Measurements from ENCODE around the gene CRTC1. TPM values are rescaled to one million over a fixed set of nuclear protein-coding genes. Genes with fewer than 3 reads are reported as not detected.
A peak's percentile ranks its signal among the peaks of the same experiment; 100 is the strongest.

CRTC1 gene
- total and polyA plus RNA-seq, 2 experiments from 2014 or later, result 2.5 to 4.8 TPM

- no peak for DNase-seq (ENCODE audit: low spot score)
- no peaks in the 10 kb centered on the region for H4K20me1 ChIP-seq (ENCODE audit: insufficient read depth, poor library complexity, severe bottlenecking)
- peak overlapping the region; percentile 7 for H3K4me2 ChIP-seq
- TF ChIP-seq EZH2phosphoT487 (IDR thresholded peaks at IDR 0.05; ENCODE audit: low read depth, severe bottlenecking, unreplicated experiment) (no peak), EZH2 (IDR thresholded peaks at IDR 0.05; ENCODE audit: borderline replicate concordance) (no peak), CTCF (IDR thresholded peaks at IDR 0.05; ENCODE audit: poor library complexity) (no peak)
- peaks cover 28% of the 10 kb centered on the region for H3K4me1 ChIP-seq (ENCODE audit: insufficient read depth)
- no peak overlapping the region for H2AFZ ChIP-seq
- 77% methylated on average over 13 of the region's 13 CpGs for WGBS (ENCODE audit: low lambda C conversion rate, missing lambda C conversion rate)
- no peaks in the 10 kb centered on the region for H3K79me2 ChIP-seq
- H3K27me3 ChIP-seq, result no peaks in the 10 kb centered on the region
- peak overlapping the region; percentile 73 for H3K27ac ChIP-seq
- H3K36me3 ChIP-seq (replicated peaks; ENCODE audit: insufficient read depth, low read depth), result no peaks in the 10 kb centered on the region
- no peaks in the 10 kb centered on the region for H3K9me3 ChIP-seq (ENCODE audit: low read depth)
- no peaks in the 10 kb centered on the region for H3K9me2 ChIP-seq (replicated peaks; ENCODE audit: insufficient read depth)
- H3K4me3 ChIP-seq, result no peak overlapping the region
Observed at GRCh38 chr19:18670312-18670711, 13.2 kb upstream of the CRTC1 start.

GRCh38 chr19:18671303-18672043 lies 12.0 kb upstream of the CRTC1 start:
- H2AFZ ChIP-seq, result no peak overlapping the region
- TF ChIP-seq EZH2 (IDR thresholded peaks at IDR 0.05; ENCODE audit: borderline replicate concordance) (no peak), EZH2phosphoT487 (IDR thresholded peaks at IDR 0.05; ENCODE audit: low read depth, severe bottlenecking, unreplicated experiment) (no peak), CTCF (IDR thresholded peaks at IDR 0.05; ENCODE audit: poor library complexity) (no peak)
- peak overlapping the region; percentile 7 for H3K4me2 ChIP-seq
- no peaks in the 10 kb centered on the region for H3K9me2 ChIP-seq (replicated peaks; ENCODE audit: insufficient read depth)
- no peaks in the 10 kb centered on the region for H3K79me2 ChIP-seq
- no peaks in the 10 kb centered on the region for H3K9me3 ChIP-seq (ENCODE audit: low read depth)
- H3K27me3 ChIP-seq, result no peaks in the 10 kb centered on the region
- peaks cover 28% of the 10 kb centered on the region for H3K4me1 ChIP-seq (ENCODE audit: insufficient read depth)
- H3K4me3 ChIP-seq, result no peak overlapping the region
- 72% methylated on average over 32 of the region's 35 CpGs for WGBS (ENCODE audit: low lambda C conversion rate, missing lambda C conversion rate)
- peak; percentile 42 for DNase-seq (ENCODE audit: low spot score)
- no peaks in the 10 kb centered on the region for H4K20me1 ChIP-seq (ENCODE audit: insufficient read depth, poor library complexity, severe bottlenecking)
- peak overlapping the region; percentile 73 for H3K27ac ChIP-seq
- no peaks in the 10 kb centered on the region for H3K36me3 ChIP-seq (replicated peaks; ENCODE audit: insufficient read depth, low read depth)

- H3K27ac ChIP-seq, result peak overlapping the region; percentile 73
- 78% methylated on average over 24 of the region's 24 CpGs for WGBS (ENCODE audit: low lambda C conversion rate, missing lambda C conversion rate)
- no peaks in the 10 kb centered on the region for H3K9me2 ChIP-seq (replicated peaks; ENCODE audit: insufficient read depth)
- no peaks in the 10 kb centered on the region for H3K27me3 ChIP-seq
- DNase-seq (ENCODE audit: low spot score), result no peak
- H3K79me2 ChIP-seq, result no peaks in the 10 kb centered on the region
- peaks cover 29% of the 10 kb centered on the region for H3K4me1 ChIP-seq (ENCODE audit: insufficient read depth)
- TF ChIP-seq CTCF (IDR thresholded peaks at IDR 0.05; ENCODE audit: poor library complexity) (no peak), EZH2 (IDR thresholded peaks at IDR 0.05; ENCODE audit: borderline replicate concordance) (no peak), EZH2phosphoT487 (IDR thresholded peaks at IDR 0.05; ENCODE audit: low read depth, severe bottlenecking, unreplicated experiment) (no peak)
- peak overlapping the region; percentile 7 for H3K4me2 ChIP-seq
- H3K4me3 ChIP-seq, result no peak overlapping the region
- no peaks in the 10 kb centered on the region for H3K9me3 ChIP-seq (ENCODE audit: low read depth)
- no peaks in the 10 kb centered on the region for H3K36me3 ChIP-seq (replicated peaks; ENCODE audit: insufficient read depth, low read depth)
- no peak overlapping the region for H2AFZ ChIP-seq
- no peaks in the 10 kb centered on the region for H4K20me1 ChIP-seq (ENCODE audit: insufficient read depth, poor library complexity, severe bottlenecking)
Observed at GRCh38 chr19:18672044-18672451, 11.4 kb upstream of the CRTC1 start.
